Astrocyte (in vitro differentiated cells and primary cell): ENCODE results near the gene GSPT1.

ENCODE experiments used
- CTCF ChIP-seq: IDR thresholded peaks from 2 replicates; pipeline ENCODE4 v1.5.1; 2011; ENCODE audit warnings: low read depth, mild to moderate bottlenecking, inconsistent platforms, low read length, moderate library complexity; ENCODE audit not compliant: insufficient read depth
- EZH2 ChIP-seq: IDR thresholded peaks from 2 replicates; pipeline ENCODE4 v1.6.1; 2012; ENCODE audit warnings: mild to moderate bottlenecking, low read length, inconsistent platforms; ENCODE audit not compliant: insufficient read depth

DNA sequence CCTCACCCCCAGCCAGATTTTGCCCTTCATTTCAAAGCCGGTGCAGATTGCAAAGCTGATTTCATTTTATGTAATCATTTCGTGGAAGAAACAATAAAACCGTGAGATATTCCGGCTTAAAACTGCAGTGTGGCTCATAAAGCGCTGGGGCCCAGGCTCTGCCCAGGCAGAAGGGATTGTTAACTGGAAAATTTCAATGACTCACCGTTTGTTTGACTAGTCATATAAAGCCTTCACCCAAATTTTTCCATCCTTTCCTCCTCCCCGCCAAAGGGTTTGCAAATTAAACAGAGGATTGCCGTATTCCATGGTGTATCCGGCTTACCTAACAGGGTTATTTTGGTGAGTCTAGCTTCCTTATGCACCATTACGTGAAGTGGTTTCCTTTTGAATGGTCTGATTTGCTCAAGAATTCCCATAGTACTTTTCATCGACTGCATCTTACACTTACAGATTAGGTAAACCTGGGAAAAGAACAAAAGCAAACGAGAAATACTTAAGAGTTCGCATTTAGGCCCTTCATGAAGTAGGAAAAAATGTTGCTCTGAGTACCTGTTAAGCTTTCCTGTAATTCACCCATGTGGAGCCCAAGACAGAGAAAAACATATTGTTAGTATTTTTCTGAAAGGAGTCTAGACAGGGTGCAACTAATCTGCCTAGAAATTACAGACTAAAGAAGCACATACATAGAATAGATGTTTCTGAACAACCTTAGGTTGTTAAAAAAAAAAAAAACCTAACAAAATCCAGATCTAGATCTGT lies 949 bp upstream of the GSPT1 start:
- no peak for TF ChIP-seq CTCF
- TF ChIP-seq EZH2, result no peak
